ENCODE data around the gene TCERG1L.

TCERG1L gene

GRCh38 chr10:131273476-131273875 is 38.0 kb downstream of the TCERG1L start:
- H3K9me3 ChIP-seq (replicated peaks in 1 of 2; ENCODE audit: control insufficient read depth in 2 of 2, insufficient read depth in 1 of 2, low read depth in 1 of 2, low read length in 2 of 2): no peaks in the 10 kb centered on the region
- no CpG with 5 or more reads among the region's 10 CpGs for WGBS, 2 donors (ENCODE audit: extremely low coverage in 2 of 2, insufficient read length in 2 of 2, insufficient replicate concordance in 1 of 2)

GRCh38 chr10:131272897-131273451 is 38.5 kb downstream of the TCERG1L start:
- no peak overlapping the region for H3K4me3 ChIP-seq (ENCODE audit: low read length in 2 of 2)
- H2AFZ ChIP-seq (ENCODE audit: low read length): no peak overlapping the region
- peak overlapping the region; percentile 66 for H2BK5ac ChIP-seq (ENCODE audit: low read length)
- DNase-seq (ENCODE audit: low spot score): no peak
- H3K27ac ChIP-seq (replicated peaks; ENCODE audit: low read length): no peak overlapping the region
- H3K27me3 ChIP-seq (ENCODE audit: control insufficient read depth in 3 of 3, insufficient read depth in 3 of 3, low read depth in 1 of 3, low read length in 3 of 3): no peaks in the 10 kb centered on the region
- H3K23ac ChIP-seq (ENCODE audit: low read depth, low read length, poor library complexity): no peak overlapping the region
- no peaks in the 10 kb centered on the region for H3K36me3 ChIP-seq (replicated peaks in 1 of 2; ENCODE audit: control insufficient read depth in 2 of 2, insufficient read depth in 2 of 2, low read length in 2 of 2)
- H3K18ac ChIP-seq (ENCODE audit: low read length): no peak overlapping the region
- no peak overlapping the region for H2BK15ac ChIP-seq (ENCODE audit: low read length)
- H3K9me3 ChIP-seq (replicated peaks in 1 of 2; ENCODE audit: control insufficient read depth in 2 of 2, insufficient read depth in 1 of 2, low read depth in 1 of 2, low read length in 2 of 2): no peaks in the 10 kb centered on the region
- H4K91ac ChIP-seq (ENCODE audit: low read depth, low read length, poor library complexity): peak overlapping the region; percentile 42
- H3K79me1 ChIP-seq (ENCODE audit: low read depth, low read length): peaks cover 1% of the 10 kb centered on the region
- no peak overlapping the region for H4K8ac ChIP-seq (ENCODE audit: low read depth, low read length)
- H3K4me1 ChIP-seq (ENCODE audit: control insufficient read depth in 2 of 2, insufficient read depth in 1 of 2, low read depth in 1 of 2, low read length in 2 of 2): no peaks in the 10 kb centered on the region
- no peak overlapping the region for H2BK120ac ChIP-seq (ENCODE audit: low read depth, low read length)
- no peak overlapping the region for H3K9ac ChIP-seq (ENCODE audit: low read depth, low read length, poor library complexity)
- H2AK5ac ChIP-seq (ENCODE audit: low read depth, low read length): peak overlapping the region; percentile 8
- no peak overlapping the region for H3K4ac ChIP-seq (ENCODE audit: low read length)
- no peak overlapping the region for H3K4me2 ChIP-seq (ENCODE audit: insufficient read depth, low read length, poor library complexity, severe bottlenecking)
- WGBS, 2 donors (ENCODE audit: extremely low coverage in 2 of 2, insufficient read length in 2 of 2, insufficient replicate concordance in 1 of 2): no CpG with 5 or more reads among the region's 15 CpGs
- no peak overlapping the region for H2BK12ac ChIP-seq (ENCODE audit: low read length)
- no peak overlapping the region for H3K14ac ChIP-seq (ENCODE audit: low read length)

More at GRCh38 chr10:131273476-131273875, 38.0 kb downstream of the TCERG1L start:
- DNase-seq (ENCODE audit: low spot score): no peak
- Histone ChIP-seq H3K27ac (replicated peaks; ENCODE audit: low read length) (no peak overlapping the region), H3K27me3 (ENCODE audit: control insufficient read depth in 3 of 3, insufficient read depth in 3 of 3, low read depth in 1 of 3, low read length in 3 of 3) (no peaks in the 10 kb centered on the region), H2BK15ac (ENCODE audit: low read length) (no peak overlapping the region), H2BK5ac (ENCODE audit: low read length) (no peak overlapping the region), H3K36me3 (replicated peaks in 1 of 2; ENCODE audit: control insufficient read depth in 2 of 2, insufficient read depth in 2 of 2, low read length in 2 of 2) (no peaks in the 10 kb centered on the region), H3K4me3 (ENCODE audit: low read length in 2 of 2) (no peak overlapping the region), H3K4ac (ENCODE audit: low read length) (no peak overlapping the region), H3K4me2 (ENCODE audit: insufficient read depth, low read length, poor library complexity, severe bottlenecking) (no peak overlapping the region), H3K14ac (ENCODE audit: low read length) (no peak overlapping the region), H2BK12ac (ENCODE audit: low read length) (no peak overlapping the region), H2AK5ac (ENCODE audit: low read depth, low read length) (no peak overlapping the region), H3K9ac (ENCODE audit: low read depth, low read length, poor library complexity) (no peak overlapping the region), H4K91ac (ENCODE audit: low read depth, low read length, poor library complexity) (no peak overlapping the region), H4K8ac (ENCODE audit: low read depth, low read length) (no peak overlapping the region), H3K79me1 (ENCODE audit: low read depth, low read length) (peaks cover 1% of the 10 kb centered on the region), H3K4me1 (ENCODE audit: control insufficient read depth in 2 of 2, insufficient read depth in 1 of 2, low read depth in 1 of 2, low read length in 2 of 2) (no peaks in the 10 kb centered on the region), H3K23ac (ENCODE audit: low read depth, low read length, poor library complexity) (no peak overlapping the region), H2BK120ac (ENCODE audit: low read depth, low read length) (no peak overlapping the region), H3K18ac (ENCODE audit: low read length) (no peak overlapping the region), H2AFZ (ENCODE audit: low read length) (no peak overlapping the region)

GRCh38 chr10:131271966-131272365 is 39.6 kb downstream of the TCERG1L start:
- peak overlapping the region; percentile 30 for H3K9ac ChIP-seq (ENCODE audit: low read depth, low read length, poor library complexity)

GRCh38 chr10:131271195-131271880 is 40.2 kb downstream of the TCERG1L start:
- Histone ChIP-seq H3K4me1 (ENCODE audit: control insufficient read depth in 2 of 2, insufficient read depth in 1 of 2, low read depth in 1 of 2, low read length in 2 of 2) (no peaks in the 10 kb centered on the region), H3K23ac (ENCODE audit: low read depth, low read length, poor library complexity) (no peak overlapping the region), H3K4me3 (ENCODE audit: low read length in 2 of 2) (no peak overlapping the region), H3K9ac (ENCODE audit: low read depth, low read length, poor library complexity) (no peak overlapping the region), H3K79me1 (ENCODE audit: low read depth, low read length) (peaks cover 1% of the 10 kb centered on the region), H3K14ac (ENCODE audit: low read length) (peak overlapping the region; percentile 50), H3K27ac (replicated peaks; ENCODE audit: low read length) (no peak overlapping the region), H3K18ac (ENCODE audit: low read length) (peak overlapping the region; percentile 70), H2BK5ac (ENCODE audit: low read length) (no peak overlapping the region), H2BK12ac (ENCODE audit: low read length) (no peak overlapping the region), H3K36me3 (replicated peaks in 1 of 2; ENCODE audit: control insufficient read depth in 2 of 2, insufficient read depth in 2 of 2, low read length in 2 of 2) (no peaks in the 10 kb centered on the region), H4K8ac (ENCODE audit: low read depth, low read length) (no peak overlapping the region), H3K4ac (ENCODE audit: low read length) (no peak overlapping the region), H3K27me3 (ENCODE audit: control insufficient read depth in 3 of 3, insufficient read depth in 3 of 3, low read depth in 1 of 3, low read length in 3 of 3) (no peaks in the 10 kb centered on the region), H2AK5ac (ENCODE audit: low read depth, low read length) (no peak overlapping the region), H3K4me2 (ENCODE audit: insufficient read depth, low read length, poor library complexity, severe bottlenecking) (no peak overlapping the region), H2AFZ (ENCODE audit: low read length) (no peak overlapping the region), H2BK120ac (ENCODE audit: low read depth, low read length) (peak overlapping the region; percentile 74), H4K91ac (ENCODE audit: low read depth, low read length, poor library complexity) (no peak overlapping the region), H2BK15ac (ENCODE audit: low read length) (no peak overlapping the region), H3K9me3 (replicated peaks in 1 of 2; ENCODE audit: control insufficient read depth in 2 of 2, insufficient read depth in 1 of 2, low read depth in 1 of 2, low read length in 2 of 2) (no peaks in the 10 kb centered on the region)
- DNase-seq (ENCODE audit: low spot score): no peak
- WGBS, 2 donors (ENCODE audit: extremely low coverage in 2 of 2, insufficient read length in 2 of 2, insufficient replicate concordance in 1 of 2): no CpG with 5 or more reads among the region's 13 CpGs

More at GRCh38 chr10:131271966-131272365, 39.6 kb downstream of the TCERG1L start:
- no CpG with 5 or more reads among the region's 12 CpGs for WGBS, 2 donors (ENCODE audit: extremely low coverage in 2 of 2, insufficient read length in 2 of 2, insufficient replicate concordance in 1 of 2)
- Histone ChIP-seq H3K4ac (ENCODE audit: low read length) (no peak overlapping the region), H3K14ac (ENCODE audit: low read length) (peak overlapping the region; percentile 78), H4K8ac (ENCODE audit: low read depth, low read length) (no peak overlapping the region), H3K4me2 (ENCODE audit: insufficient read depth, low read length, poor library complexity, severe bottlenecking) (no peak overlapping the region), H3K27me3 (ENCODE audit: control insufficient read depth in 3 of 3, insufficient read depth in 3 of 3, low read depth in 1 of 3, low read length in 3 of 3) (no peaks in the 10 kb centered on the region), H3K36me3 (replicated peaks in 1 of 2; ENCODE audit: control insufficient read depth in 2 of 2, insufficient read depth in 2 of 2, low read length in 2 of 2) (no peaks in the 10 kb centered on the region), H3K9me3 (replicated peaks in 1 of 2; ENCODE audit: control insufficient read depth in 2 of 2, insufficient read depth in 1 of 2, low read depth in 1 of 2, low read length in 2 of 2) (no peaks in the 10 kb centered on the region), H2BK12ac (ENCODE audit: low read length) (no peak overlapping the region), H3K4me3 (ENCODE audit: low read length in 2 of 2) (no peak overlapping the region), H2BK120ac (ENCODE audit: low read depth, low read length) (no peak overlapping the region), H3K4me1 (ENCODE audit: control insufficient read depth in 2 of 2, insufficient read depth in 1 of 2, low read depth in 1 of 2, low read length in 2 of 2) (no peaks in the 10 kb centered on the region), H2AFZ (ENCODE audit: low read length) (no peak overlapping the region), H3K79me1 (ENCODE audit: low read depth, low read length) (peaks cover 1% of the 10 kb centered on the region), H2BK5ac (ENCODE audit: low read length) (no peak overlapping the region), H3K18ac (ENCODE audit: low read length) (no peak overlapping the region), H2AK5ac (ENCODE audit: low read depth, low read length) (no peak overlapping the region), H3K27ac (replicated peaks; ENCODE audit: low read length) (no peak overlapping the region), H2BK15ac (ENCODE audit: low read length) (no peak overlapping the region), H3K23ac (ENCODE audit: low read depth, low read length, poor library complexity) (peak overlapping the region; percentile 14), H4K91ac (ENCODE audit: low read depth, low read length, poor library complexity) (no peak overlapping the region)
- DNase-seq (ENCODE audit: low spot score): no peak

Measured in neuronal stem cell (in vitro differentiated cells).